Psoas muscle (tissue), 8 donors: ENCODE results near the gene GNAZ. TPM values are rescaled to one million over a fixed set of nuclear protein-coding genes. Genes with fewer than 3 reads are reported as not detected.
A peak's percentile ranks its signal among the peaks of the same experiment; 100 is the strongest.

Source experiments
- ATAC-seq, 4 donors: fragments of 200-7000 bp; cut with Tn5 transposase; one replicate each; pipeline ENCODE4 v1.9.1; 2020; ENCODE audit warnings: moderate library complexity in 3 of 4, mild to moderate bottlenecking in 2 of 4
- DNase-seq, 2 donors: peaks; one replicate each; pipeline ENCODE4 v3.0.0-alpha.2; 2020
- H3K27ac ChIP-seq: fragments of 200-600 bp; one replicate; pipeline ENCODE4 v1.8.0; 2022
- H3K27me3 ChIP-seq, 3 donors: fragments of 200-600 bp in 1 of 3; one replicate each; pipeline versions ENCODE4 v1.6.1 to v1.8.0; 2013 to 2022; ENCODE audit warnings: low read length in 2 of 3, mild to moderate bottlenecking in 2 of 3, moderate library complexity in 1 of 3; ENCODE audit not compliant: insufficient read depth in 3 of 3
- H3K36me3 ChIP-seq, 2 donors: fragments of 200-600 bp in 1 of 2; one replicate each; pipeline versions ENCODE4 v1.6.1 to v1.8.0; 2013 to 2022; ENCODE audit warnings: low read depth in 1 of 2, mild to moderate bottlenecking in 1 of 2, moderate library complexity in 1 of 2; ENCODE audit not compliant: insufficient read depth in 1 of 2
- H3K4me1 ChIP-seq: fragments of 200-600 bp; one replicate; pipeline ENCODE4 v1.8.0; 2022
- H3K4me3 ChIP-seq: fragments of 200-600 bp; one replicate; pipeline ENCODE4 v1.8.0; 2022; ENCODE audit warnings: mild to moderate bottlenecking
- H3K9me3 ChIP-seq: fragments of 200-600 bp; one replicate; pipeline ENCODE4 v1.8.0; 2022
- CTCF ChIP-seq: fragments of 200-600 bp; IDR thresholded peaks from one replicate; pipeline ENCODE4 v1.8.0; 2022; ENCODE audit warnings: antibody characterized with exemption
- WGBS, 3 donors: extraction: QIAGEN DNeasy Blood & Tissue Kit; methylation state at CpG; one replicate each; pipeline versions ENCODE4 v1.1.6 to v1.1.7; 2013; 5-methylcytosine and 5-hydroxymethylcytosine counted together
- intact Hi-C, 2 donors: fragments of 100-400 bp; cut with DNase I; formaldehyde crosslinking; loops; one replicate each; pipeline versions ENCODE4 v1.11.0 to v1.14.2; 2022
- polyA plus RNA-seq, 3 donors: library from polyadenylated mRNA; stranded (reverse); fragments of 200-250 nt; gene quantifications; one replicate each; pipeline ENCODE4 v1.2.3, GENCODE V29; 2013
- total RNA-seq, 4 donors: library from RNA; stranded (reverse); fragmentation: NEBNext Ultra II Directional in 2 of 4; extraction: Animal tissue kit (Norgen Biotek cat#: 25700) in 2 of 4; gene quantifications; one replicate each; pipeline versions ENCODE4 v1.2.1 to v1.2.4, GENCODE V29; 2021 to 2023
- donor health status: healthy with polysubstance abuse.
- donor health status: DM: no; HTN: no; CAD: no; lungs with moderate emphysema.
- donor health status: Bipolar disorder and iron deficiency.
- donor health status: healthy.
- donor health status: DM: yes; HTN: yes; CAD: no.
- donor health status: DM: no; HTN: no; CAD: no.
- donor health status: DM: no; HTN: no; CAD: no.
- donor health status: DM: yes; HTN: yes; CAD: no.

Gene GNAZ
- total and polyA plus RNA-seq, 7 donors = 0.99 to 3.9 (median 1.7) TPM

GRCh38 chr22:23145878-23146470, 75.7 kb downstream of the GNAZ start:
- Histone ChIP-seq H3K4me3 (peak overlapping the region; percentile 57), H3K4me1 (peaks cover 9% of the 10 kb centered on the region), H3K9me3 (no peaks in the 10 kb centered on the region), H3K36me3 (no peaks in the 10 kb centered on the region), H3K27ac (peak overlapping the region; percentile 23), H3K27me3 (peaks cover 0 to 33% (median 0%) of the 10 kb centered on the region in 3 donors)
- ATAC-seq (no peak), DNase-seq (no peak)
- no peak for TF ChIP-seq CTCF
- 91 to 98% (median 92%) methylated on average over 2 of the region's 2 CpGs for WGBS, 3 donors
- intact Hi-C loops = no loop called here

- WGBS, 3 donors = 81 to 88% (median 81%) methylated on average over 8 of the region's 8 CpGs
- Histone ChIP-seq H3K9me3 (no peaks in the 10 kb centered on the region), H3K36me3 (no peaks in the 10 kb centered on the region), H3K27ac (no peak overlapping the region), H3K4me3 (no peak overlapping the region), H3K4me1 (peaks cover 9% of the 10 kb centered on the region), H3K27me3 (peaks cover 0 to 33% (median 0%) of the 10 kb centered on the region in 3 donors)
- ATAC-seq (no peak), DNase-seq (no peak)
- intact Hi-C loops = no loop called here
- no peak for TF ChIP-seq CTCF
Observed at GRCh38 chr22:23146478-23147205, 76.3 kb downstream of the GNAZ start.

- DNase-seq (no peak), ATAC-seq (no peak)
- Histone ChIP-seq H3K27me3 (peaks cover 0 to 26% (median 0%) of the 10 kb centered on the region in 3 donors), H3K4me1 (peaks cover 4% of the 10 kb centered on the region), H3K27ac (no peak overlapping the region), H3K36me3 (no peaks in the 10 kb centered on the region), H3K9me3 (no peaks in the 10 kb centered on the region), H3K4me3 (no peak overlapping the region)
- 44 to 58% (median 45%) methylated on average over 6 of the region's 6 CpGs for WGBS, 3 donors
- intact Hi-C loops = no loop called here
- TF ChIP-seq CTCF = no peak
Observed at GRCh38 chr22:23147617-23148387, 77.5 kb downstream of the GNAZ start.

GRCh38 chr22:23149743-23150238, 79.5 kb downstream of the GNAZ start:
- Histone ChIP-seq H3K27ac (no peak overlapping the region), H3K4me3 (no peak overlapping the region), H3K27me3 (peaks cover 0 to 18% (median 0%) of the 10 kb centered on the region in 3 donors), H3K36me3 (no peaks in the 10 kb centered on the region), H3K4me1 (peaks cover 2% of the 10 kb centered on the region), H3K9me3 (no peaks in the 10 kb centered on the region)
- ATAC-seq (no peak), DNase-seq (no peak)
- 69 to 73% (median 70%) methylated on average over 15 of the region's 15 CpGs for WGBS, 3 donors
- intact Hi-C loops = no loop called here
- TF ChIP-seq CTCF = no peak
